Psoas muscle (tissue), 8 donors: ENCODE data around the gene TFF1. TPM values are rescaled to one million over a fixed set of nuclear protein-coding genes. Genes with fewer than 3 reads are reported as not detected.

Experiments
- ATAC-seq, 4 donors: fragments of 200-7000 bp; cut with Tn5 transposase; one replicate each; pipeline ENCODE4 v1.9.1; 2020; ENCODE audit warnings: moderate library complexity in 3 of 4, mild to moderate bottlenecking in 2 of 4
- DNase-seq, 2 donors: peaks; one replicate each; pipeline ENCODE4 v3.0.0-alpha.2; 2020
- H3K27ac ChIP-seq: fragments of 200-600 bp; one replicate; pipeline ENCODE4 v1.8.0; 2022
- H3K27me3 ChIP-seq, 3 donors: fragments of 200-600 bp in 1 of 3; one replicate each; pipeline versions ENCODE4 v1.6.1 to v1.8.0; 2013 to 2022; ENCODE audit warnings: low read length in 2 of 3, mild to moderate bottlenecking in 2 of 3, moderate library complexity in 1 of 3; ENCODE audit not compliant: insufficient read depth in 3 of 3
- H3K36me3 ChIP-seq, 2 donors: fragments of 200-600 bp in 1 of 2; one replicate each; pipeline versions ENCODE4 v1.6.1 to v1.8.0; 2013 to 2022; ENCODE audit warnings: low read depth in 1 of 2, mild to moderate bottlenecking in 1 of 2, moderate library complexity in 1 of 2; ENCODE audit not compliant: insufficient read depth in 1 of 2
- H3K4me1 ChIP-seq: fragments of 200-600 bp; one replicate; pipeline ENCODE4 v1.8.0; 2022
- H3K4me3 ChIP-seq: fragments of 200-600 bp; one replicate; pipeline ENCODE4 v1.8.0; 2022; ENCODE audit warnings: mild to moderate bottlenecking
- H3K9me3 ChIP-seq: fragments of 200-600 bp; one replicate; pipeline ENCODE4 v1.8.0; 2022
- CTCF ChIP-seq: fragments of 200-600 bp; IDR thresholded peaks from one replicate; pipeline ENCODE4 v1.8.0; 2022; ENCODE audit warnings: antibody characterized with exemption
- WGBS, 3 donors: extraction: QIAGEN DNeasy Blood & Tissue Kit; methylation state at CpG; one replicate each; pipeline versions ENCODE4 v1.1.6 to v1.1.7; 2013; 5-methylcytosine and 5-hydroxymethylcytosine counted together
- intact Hi-C, 2 donors: fragments of 100-400 bp; cut with DNase I; formaldehyde crosslinking; loops; one replicate each; pipeline versions ENCODE4 v1.11.0 to v1.14.2; 2022
- polyA plus RNA-seq, 3 donors: library from polyadenylated mRNA; stranded (reverse); fragments of 200-250 nt; gene quantifications; one replicate each; pipeline ENCODE4 v1.2.3, GENCODE V29; 2013
- total RNA-seq, 4 donors: library from RNA; stranded (reverse); fragmentation: NEBNext Ultra II Directional in 2 of 4; extraction: Animal tissue kit (Norgen Biotek cat#: 25700) in 2 of 4; gene quantifications; one replicate each; pipeline versions ENCODE4 v1.2.1 to v1.2.4, GENCODE V29; 2021 to 2023
- donor health status: healthy with polysubstance abuse.
- donor health status: DM: no; HTN: no; CAD: no; lungs with moderate emphysema.
- donor health status: Bipolar disorder and iron deficiency.
- donor health status: healthy.
- donor health status: DM: yes; HTN: yes; CAD: no.
- donor health status: DM: no; HTN: no; CAD: no.
- donor health status: DM: no; HTN: no; CAD: no.
- donor health status: DM: yes; HTN: yes; CAD: no.

TFF1 gene
- total and polyA plus RNA-seq, 7 donors, result 0.16 TPM; not detected in 6

GRCh38 chr21:42387164-42387563 lies 20.8 kb upstream of the TFF1 start:
- H3K36me3 ChIP-seq, result no peaks in the 10 kb centered on the region
- DNase-seq (no peak), ATAC-seq (no peak)
- H3K27me3 ChIP-seq, result peaks cover 0 to 42% (median 5%) of the 10 kb centered on the region in 3 donors
- no peak overlapping the region for H3K27ac ChIP-seq
- H3K4me3 ChIP-seq, result no peak overlapping the region
- TF ChIP-seq CTCF, result no peak
- intact Hi-C loops, result loop anchor here in 1 of 2 donors (10.0 kb wide), 1 partner anchor 242 kb away; no protein-coding TSS in a partner anchor
- WGBS, 3 donors, result 35 to 43% (median 40%) methylated on average over 3 of the region's 3 CpGs
- H3K4me1 ChIP-seq, result no peaks in the 10 kb centered on the region
- H3K9me3 ChIP-seq, result no peaks in the 10 kb centered on the region

GRCh38 chr21:42386034-42386591 lies 19.8 kb upstream of the TFF1 start:
- Histone ChIP-seq H3K27me3 (peaks cover 0 to 33% (median 5%) of the 10 kb centered on the region in 3 donors), H3K9me3 (no peaks in the 10 kb centered on the region), H3K4me3 (no peak overlapping the region), H3K36me3 (no peaks in the 10 kb centered on the region), H3K4me1 (no peaks in the 10 kb centered on the region), H3K27ac (no peak overlapping the region)
- WGBS, 3 donors, result 87 to 89% (median 88%) methylated on average over 11 of the region's 11 CpGs
- no peak for TF ChIP-seq CTCF
- DNase-seq, result peak in 1 of 2 donors; percentile 42
- no peak for ATAC-seq
- intact Hi-C loops, result loop anchor here in 1 of 2 donors (10.0 kb wide), 1 partner anchor 241 kb away; no protein-coding TSS in a partner anchor

- intact Hi-C loops, result loop anchor here in 1 of 2 donors (10.0 kb wide), 1 partner anchor 241 kb away; no protein-coding TSS in a partner anchor
- WGBS, 3 donors, result 94 to 96% (median 95%) methylated on average over 5 of the region's 5 CpGs
- Histone ChIP-seq H3K36me3 (no peaks in the 10 kb centered on the region), H3K4me1 (no peaks in the 10 kb centered on the region), H3K9me3 (no peaks in the 10 kb centered on the region), H3K27me3 (peaks cover 0 to 28% (median 5%) of the 10 kb centered on the region in 3 donors), H3K4me3 (no peak overlapping the region), H3K27ac (no peak overlapping the region)
- DNase-seq (peak in 1 of 2 donors; percentile 12), ATAC-seq (no peak)
- no peak for TF ChIP-seq CTCF
These were observed 19.3 kb upstream of the TFF1 start for GRCh38 chr21:42385619-42386018.

- WGBS, 3 donors, result 83 to 90% (median 87%) methylated on average over 2 of the region's 2 CpGs
These were observed 18.7 kb upstream of the TFF1 start for GRCh38 chr21:42384989-42385388.

More at GRCh38 chr21:42384989-42385388, 18.7 kb upstream of the TFF1 start:
- H3K27ac ChIP-seq, result no peak overlapping the region
- no peak overlapping the region for H3K4me3 ChIP-seq
- no peaks in the 10 kb centered on the region for H3K4me1 ChIP-seq
- no peaks in the 10 kb centered on the region for H3K9me3 ChIP-seq
- peaks cover 0 to 21% (median 7%) of the 10 kb centered on the region in 3 donors for H3K27me3 ChIP-seq
- ATAC-seq (no peak), DNase-seq (no peak)
- intact Hi-C loops, result loop anchor here in 1 of 2 donors (10.0 kb wide), 1 partner anchor 240 kb away; no protein-coding TSS in a partner anchor
- H3K36me3 ChIP-seq, result no peaks in the 10 kb centered on the region
- TF ChIP-seq CTCF, result no peak
